Stimulated activated CD4-positive, alpha-beta T cell treated with anti-CD3 and anti-CD28 coated beads, Interleukin-15, amount 100 ng/mL, for 1 hour (primary cell): Measurements from ENCODE around the gene TEX2.
"Not testable (repeated sequence)": the region's sequence is repeated elsewhere in the genome, so short reads cannot be mapped to it uniquely, and the experiment has no call there.

ENCODE experiments used
- DNase-seq, 2 donors: peaks; one replicate each; pipeline ENCODE4 v3.0.0-alpha.2; 2020; ENCODE audit warnings: low read depth in 1 of 2, low spot score in 1 of 2

Gene TEX2

DNA sequence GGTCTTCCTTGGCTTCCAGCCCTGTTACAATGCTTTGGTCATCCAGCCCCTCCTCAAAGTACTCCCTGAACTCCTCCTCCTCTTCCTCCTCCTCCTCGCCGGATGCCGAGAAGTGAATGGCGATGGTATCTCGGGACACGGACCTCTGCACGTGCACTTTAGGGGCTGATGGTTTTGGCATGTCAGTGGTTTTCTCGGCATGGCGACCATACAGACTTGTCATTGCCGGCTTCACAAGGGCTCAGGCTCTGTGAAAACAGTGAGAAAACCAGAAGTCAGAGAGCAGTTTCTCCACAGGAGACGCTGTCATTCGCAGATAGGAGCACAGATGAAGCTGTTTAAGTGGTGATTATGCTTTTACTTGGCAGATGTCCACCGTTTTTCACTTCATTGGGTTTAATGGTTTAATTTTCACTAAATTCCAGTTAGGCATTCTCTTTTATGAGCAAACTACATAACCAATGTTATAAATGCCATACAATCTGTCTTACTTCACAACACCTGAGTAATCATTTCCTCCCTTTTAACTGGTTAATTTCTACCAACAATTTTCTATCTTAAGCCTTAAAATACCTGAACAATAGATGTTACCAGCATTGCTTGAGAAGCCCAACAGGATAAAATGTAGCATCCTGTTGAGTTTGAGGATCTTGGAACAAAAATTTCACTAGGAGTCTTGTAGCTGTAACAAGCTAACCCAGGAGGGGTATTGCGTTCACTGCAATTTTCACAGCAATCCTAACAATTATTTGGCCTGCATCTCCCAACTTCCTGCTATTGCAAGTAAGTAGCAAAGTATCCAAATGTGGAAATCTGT, 48.9 kb downstream of the TEX2 start:
- DNase-seq: no peak

DNA sequence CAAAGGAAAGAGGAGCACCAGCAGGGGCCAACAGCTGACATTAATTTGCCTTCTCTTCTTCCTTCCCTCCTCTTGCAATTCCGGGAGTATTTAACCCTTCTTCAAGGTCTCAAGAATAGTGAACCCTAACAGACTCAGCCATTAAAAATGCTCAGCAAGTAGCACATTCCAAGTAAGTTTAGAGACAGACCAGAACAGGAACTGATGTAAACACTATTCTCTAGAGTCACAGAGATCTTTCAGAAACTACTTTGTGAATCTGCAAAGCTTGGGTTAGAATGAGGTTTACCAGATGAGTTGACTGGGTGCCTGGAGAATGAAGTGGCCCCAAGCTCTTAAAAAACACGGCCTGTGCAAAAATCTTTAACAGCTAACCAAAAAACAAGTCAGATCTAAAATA, 50.9 kb downstream of the TEX2 start:
- DNase-seq: no peak

DNA sequence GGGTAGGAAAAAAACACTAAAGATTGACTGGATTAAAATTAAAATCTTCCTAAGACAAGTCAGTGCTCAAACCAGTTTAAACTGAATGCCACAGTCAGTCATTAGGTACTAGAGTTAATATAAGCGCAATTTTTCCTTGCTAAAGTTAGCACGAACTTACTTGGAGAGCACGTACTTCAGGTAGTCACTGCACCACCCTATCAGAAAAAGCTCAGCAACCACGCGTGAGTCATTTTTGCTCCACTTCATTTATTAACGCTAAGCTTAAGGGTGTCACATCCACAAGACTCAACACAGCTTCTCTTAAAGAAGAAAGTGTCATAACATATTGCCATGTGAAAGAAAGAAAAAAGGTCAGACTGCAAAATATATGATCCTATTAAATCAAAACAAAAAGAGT, 53.1 kb downstream of the TEX2 start:
- DNase-seq: no peak

DNA sequence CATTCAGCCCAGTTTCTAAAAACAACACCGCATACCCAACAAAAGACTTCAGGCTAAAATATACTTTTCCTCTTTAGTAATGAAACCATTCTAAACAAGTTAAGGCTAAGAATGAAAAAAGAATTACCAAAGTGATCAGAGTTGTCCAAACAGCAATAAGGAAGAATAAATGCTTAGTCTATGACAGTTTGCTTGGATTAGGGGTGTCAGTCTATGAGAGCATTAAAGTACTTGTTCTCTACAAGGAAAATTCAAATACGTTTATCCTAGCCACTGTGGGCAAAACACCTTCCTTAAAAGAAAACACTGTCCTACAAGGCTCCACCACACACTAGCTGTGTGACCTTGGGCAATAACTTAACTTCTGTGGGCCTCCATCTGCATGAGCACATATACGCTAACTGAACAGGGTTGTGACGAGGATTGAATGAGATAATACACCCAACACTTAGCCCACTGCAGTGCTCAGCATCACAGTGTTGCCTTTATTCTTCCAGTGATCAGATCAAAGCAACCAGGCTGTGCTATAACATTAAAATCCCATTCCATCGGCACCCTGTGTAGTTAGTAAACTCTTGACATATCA, 53.6 kb downstream of the TEX2 start:
- DNase-seq: no peak

DNA sequence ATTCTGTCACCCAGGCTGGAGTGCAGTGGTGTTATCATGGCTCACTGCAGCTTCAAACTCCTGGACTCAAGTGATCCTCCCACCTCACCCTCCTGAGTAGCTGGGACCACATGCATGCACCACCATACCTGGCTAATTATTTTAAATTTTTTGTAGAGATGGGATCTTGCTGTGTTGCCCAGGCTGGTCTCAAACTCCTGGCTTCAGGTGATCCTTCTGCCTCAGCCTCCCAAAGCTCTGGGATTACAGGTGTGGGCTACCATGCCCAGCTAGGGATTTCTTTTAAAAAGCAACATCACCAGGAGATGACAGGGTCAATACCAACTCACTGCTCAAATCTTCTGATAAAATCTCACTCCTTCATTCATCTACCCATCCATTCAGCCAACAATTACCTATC, 54.4 kb downstream of the TEX2 start:
- not testable (repeated sequence) for DNase-seq

DNA sequence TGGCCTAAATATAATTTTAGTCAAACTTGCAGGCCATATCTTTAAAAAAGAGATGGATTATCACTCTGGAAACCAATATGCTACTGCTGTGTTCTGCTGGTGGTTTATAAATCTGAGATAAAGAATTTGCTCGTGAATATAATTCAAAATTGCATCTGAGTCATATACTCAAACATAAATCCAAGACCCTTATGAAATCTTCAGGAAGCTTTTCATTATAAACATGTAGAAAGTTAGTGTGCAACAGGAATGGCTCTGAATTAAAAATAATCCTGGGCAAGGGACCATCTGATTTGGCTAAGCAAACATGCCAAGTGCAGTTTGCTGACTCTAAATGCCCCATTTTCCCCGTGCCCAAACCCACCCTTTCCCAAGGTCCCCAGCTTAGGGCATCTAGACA, 57.3 kb downstream of the TEX2 start:
- DNase-seq: no peak

DNA sequence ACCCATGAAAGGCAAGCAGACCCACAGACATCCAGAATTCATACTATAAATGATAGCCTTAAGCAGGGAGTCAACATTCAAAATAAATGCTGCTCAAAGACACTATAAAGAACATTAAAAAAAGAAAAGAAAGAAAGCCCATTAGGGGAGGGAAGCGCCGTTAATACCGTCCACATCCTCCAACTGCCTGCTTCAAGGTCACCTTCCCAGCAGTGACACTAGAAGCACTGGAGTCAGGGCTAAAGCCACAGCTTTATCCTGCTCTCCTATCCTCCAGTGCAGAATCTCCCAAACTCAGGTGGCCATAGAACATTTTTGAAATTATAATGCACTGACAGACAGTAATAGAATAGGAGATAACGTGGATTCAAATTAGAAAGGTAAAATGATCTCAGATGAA, 59.4 kb downstream of the TEX2 start:
- DNase-seq: no peak

DNA sequence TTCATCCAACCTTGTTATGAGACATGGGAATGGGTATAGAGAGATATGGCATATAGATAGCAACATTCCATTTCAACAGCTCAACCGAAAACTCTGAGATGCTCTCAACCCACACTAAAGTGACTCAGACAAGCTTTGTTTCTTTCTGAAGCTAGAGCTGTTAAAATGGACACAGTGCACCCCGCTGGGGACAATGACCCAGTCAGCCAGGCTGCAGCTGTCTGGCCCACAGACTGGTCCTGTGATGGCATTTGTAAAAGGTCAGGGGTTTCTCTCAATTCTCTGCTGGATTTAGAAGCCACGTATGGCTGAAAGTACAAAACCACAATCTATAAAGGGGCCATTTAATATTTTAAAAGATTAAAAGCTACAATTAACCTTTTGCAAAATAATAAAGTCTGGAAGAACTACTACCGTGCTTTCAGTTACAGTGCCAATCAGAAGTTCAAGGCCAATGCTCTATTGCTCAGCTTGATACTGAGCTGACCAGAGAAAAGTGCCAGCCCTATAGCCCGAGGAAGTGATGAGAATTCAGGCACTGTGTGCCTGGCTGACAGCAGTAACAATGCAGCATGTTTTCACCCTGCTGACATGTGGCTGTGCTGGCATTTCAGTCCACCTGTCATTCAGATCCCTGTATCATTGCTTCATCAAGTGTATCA, 60.2 kb downstream of the TEX2 start:
- no peak for DNase-seq

DNA sequence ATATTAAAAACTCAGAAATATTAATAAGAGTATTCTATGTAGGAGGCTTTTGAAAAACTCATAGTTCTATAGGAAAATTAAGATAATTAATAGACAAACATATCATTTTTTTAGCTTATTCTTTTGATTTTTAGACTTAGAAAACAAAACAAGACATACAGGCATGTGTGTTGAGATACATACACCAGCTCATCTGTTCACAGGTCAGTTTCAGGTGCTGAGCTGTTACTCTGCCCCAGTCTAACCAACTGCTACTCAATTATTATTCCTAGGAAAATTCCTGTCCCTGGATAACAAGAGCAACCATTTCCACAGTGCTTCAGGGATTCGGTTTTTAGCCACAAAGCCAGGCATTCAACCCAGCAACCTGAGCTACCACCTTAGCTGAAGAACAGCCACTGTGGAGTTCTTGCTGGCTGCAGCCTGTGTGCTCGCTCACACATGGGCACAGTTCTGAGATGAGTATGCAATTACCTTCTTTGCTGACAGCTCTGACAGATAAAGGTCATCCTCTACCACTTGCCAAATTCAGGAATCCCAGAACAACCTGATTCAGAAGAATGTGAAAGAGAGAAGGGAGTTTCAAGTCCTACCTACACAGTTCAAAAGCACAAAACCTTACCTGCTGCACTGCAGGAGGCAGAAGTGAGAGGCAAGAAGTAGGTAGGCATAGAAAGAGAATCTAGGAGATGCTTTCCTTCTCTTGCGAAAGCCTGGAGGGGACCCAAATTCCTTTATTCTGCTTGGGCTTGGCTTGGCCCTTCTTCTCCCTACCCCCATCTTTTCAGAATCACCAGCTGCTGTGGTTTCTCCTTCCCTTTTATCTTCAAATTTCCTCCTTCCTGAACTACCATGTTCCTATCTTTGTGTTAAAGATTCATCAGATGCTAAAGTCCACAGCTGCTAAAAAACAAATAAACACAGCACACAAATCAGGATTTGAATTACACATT, 62.7 kb downstream of the TEX2 start:
- no peak for DNase-seq

DNA sequence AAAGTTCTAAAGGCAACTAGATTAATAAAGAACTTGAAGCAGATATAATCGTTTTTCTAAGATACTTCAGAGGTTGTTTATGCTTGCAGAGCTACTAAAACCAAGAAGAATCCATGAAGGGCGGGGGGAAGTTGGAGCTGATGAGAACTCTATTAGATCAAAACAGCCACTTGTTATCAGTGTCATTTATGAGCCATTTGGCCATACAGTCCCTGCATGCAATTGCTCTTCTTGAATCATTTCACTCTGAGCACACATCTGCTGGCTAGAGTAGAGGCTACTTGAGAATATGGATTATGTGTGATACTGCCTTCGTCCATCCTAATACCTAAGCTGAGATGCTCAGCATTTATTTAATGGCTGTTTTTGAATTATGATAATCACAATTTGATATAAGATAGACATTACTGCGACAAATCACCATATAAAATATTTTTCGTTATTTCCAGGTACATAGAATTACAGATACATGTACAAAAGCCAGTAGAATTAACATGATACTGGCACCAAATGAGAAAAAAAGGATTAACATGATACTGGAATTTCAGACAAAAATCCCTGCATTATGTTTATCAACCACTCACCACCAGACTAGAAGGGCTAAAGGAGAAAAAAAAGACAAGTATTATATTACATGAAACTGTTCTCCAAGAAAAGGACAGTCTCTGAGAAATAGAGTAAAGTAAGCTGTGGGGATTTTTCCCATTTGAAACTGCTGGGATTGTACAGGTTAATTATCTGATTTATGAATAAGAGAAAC, 64.5 kb downstream of the TEX2 start:
- DNase-seq: no peak

DNA sequence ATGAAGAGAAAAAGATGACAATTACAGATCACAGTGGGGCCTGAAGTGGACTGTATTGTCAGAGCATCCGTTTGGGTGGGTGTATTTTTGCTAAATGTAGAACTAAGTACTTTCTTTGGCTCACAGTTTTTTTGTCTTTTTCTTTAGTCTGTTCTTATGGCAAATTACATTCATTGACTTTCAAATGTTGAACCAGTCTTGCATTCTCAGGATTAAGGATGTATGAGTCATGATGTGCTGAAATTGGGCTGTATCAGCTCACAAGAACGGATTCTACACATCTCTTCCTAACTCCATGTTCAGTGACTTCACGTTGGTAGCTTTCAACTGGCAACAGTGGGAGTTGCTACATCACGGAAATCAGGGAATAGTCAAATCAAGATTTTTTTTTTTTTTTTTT, 66.5 kb downstream of the TEX2 start:
- DNase-seq: no peak

DNA sequence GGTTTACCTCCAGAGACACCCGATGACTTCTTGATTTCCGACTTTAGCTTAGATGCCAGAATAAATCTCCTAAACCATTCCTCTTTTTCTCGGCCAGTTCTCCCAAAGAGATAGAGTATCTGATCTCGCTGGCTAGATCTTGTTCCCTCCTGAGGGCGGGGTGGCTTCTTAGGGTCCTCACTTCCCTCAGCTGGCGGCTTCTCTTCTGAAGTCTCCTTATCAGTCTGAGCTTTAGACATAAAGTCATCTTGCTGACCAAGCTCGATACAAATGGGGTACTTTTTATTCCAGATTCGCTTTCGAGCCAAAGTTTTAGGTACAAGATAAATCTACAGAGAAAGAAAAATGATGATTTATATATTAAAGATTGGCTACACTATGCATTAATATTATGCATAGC, 69.5 kb downstream of the TEX2 start:
- no peak for DNase-seq

DNA sequence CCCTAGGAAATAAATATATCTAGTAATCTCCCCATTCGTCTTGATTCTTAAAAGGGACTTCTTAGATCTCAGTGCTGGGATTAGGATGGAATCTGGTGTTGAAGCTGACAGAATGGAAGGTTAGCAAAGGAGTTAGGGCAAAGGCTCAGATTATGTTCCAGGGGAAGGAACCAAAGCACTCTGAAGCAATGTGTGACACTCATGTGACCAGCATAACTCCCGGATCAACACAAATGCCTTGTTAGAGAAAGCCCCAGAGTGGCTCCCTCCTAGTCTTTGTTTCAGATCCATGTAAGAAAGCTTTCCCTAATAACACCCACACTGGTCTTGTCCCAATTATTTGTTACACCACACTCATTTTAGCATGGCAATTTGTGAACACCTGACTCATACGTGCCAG, 70.5 kb downstream of the TEX2 start:
- DNase-seq: no peak

DNA sequence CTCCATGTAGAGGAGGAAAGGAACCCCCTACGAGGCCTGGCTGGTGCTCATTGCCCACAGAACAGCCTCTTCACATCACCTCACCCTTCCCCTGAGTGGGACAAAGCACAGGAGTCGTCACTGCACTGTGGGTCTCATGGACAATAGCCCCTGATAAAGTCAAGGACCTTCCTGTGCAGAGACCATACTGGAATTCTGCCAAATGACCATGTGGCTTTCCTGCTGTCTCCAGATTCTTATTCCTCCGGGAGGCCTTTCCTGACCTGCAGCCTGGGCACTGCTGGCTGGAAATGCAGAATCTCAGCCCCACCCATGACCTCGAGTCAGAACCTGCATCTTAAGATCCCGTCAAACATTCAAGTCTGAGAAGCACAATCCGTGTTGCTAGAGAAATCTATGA, 72.6 kb downstream of the TEX2 start:
- DNase-seq: no peak

DNA sequence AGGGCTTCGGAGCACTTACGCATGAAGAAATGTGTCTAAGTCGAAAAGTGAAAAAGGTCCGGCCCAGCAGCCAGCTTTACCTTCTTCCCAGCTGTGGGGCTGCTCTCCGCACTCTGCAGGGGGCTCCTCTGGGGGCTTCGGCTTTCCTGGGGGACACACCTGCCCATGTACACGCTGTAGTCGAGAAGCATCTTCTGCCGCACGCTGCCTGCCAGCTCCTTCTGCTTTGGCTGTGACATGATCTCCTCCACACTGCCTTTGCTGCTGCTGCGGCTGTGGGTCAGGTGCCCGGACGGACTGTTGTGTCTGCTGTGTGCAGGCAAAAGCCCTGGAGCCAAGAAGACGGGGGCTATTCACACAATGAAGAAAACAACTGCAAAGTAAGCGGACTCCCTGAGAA, 75.0 kb downstream of the TEX2 start:
- no peak for DNase-seq

DNA sequence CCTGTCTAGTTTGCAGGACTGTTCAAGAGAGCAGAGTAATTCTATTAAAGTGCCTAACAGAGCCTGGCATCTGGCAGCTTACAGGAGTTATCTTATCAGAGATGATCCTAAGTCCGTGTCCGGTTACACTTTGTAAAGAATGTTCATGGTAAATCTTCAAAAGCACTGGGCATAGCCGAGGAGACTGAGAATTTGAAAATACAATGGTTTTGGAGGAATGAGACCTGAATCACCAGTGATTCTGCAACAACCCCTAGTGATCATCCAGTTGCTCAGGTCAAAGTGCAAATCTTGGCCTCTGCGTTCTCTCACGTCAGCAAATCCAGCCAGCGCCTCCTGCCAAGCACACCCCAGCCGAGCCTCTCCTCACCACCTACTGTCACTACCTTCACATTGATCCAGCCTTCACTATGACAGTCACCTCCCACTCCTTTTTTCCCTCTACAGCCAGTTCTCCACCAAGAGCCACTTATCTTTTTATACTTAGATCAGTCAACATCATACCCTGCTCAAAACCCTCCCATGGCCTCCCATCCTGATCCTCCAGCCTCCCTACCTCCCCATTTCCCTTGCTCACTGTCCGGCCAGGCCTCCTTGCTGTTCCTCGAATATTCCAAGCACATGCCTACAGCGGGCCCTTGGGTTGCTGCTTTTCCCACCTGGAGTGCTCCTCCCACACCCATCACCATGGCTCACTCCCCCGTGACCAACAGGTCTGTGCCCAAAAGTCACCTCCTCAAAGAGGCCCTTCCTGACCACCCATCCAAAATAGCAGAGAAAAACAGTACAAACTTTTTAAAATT, 75.8 kb downstream of the TEX2 start:
- DNase-seq: no peak

DNA sequence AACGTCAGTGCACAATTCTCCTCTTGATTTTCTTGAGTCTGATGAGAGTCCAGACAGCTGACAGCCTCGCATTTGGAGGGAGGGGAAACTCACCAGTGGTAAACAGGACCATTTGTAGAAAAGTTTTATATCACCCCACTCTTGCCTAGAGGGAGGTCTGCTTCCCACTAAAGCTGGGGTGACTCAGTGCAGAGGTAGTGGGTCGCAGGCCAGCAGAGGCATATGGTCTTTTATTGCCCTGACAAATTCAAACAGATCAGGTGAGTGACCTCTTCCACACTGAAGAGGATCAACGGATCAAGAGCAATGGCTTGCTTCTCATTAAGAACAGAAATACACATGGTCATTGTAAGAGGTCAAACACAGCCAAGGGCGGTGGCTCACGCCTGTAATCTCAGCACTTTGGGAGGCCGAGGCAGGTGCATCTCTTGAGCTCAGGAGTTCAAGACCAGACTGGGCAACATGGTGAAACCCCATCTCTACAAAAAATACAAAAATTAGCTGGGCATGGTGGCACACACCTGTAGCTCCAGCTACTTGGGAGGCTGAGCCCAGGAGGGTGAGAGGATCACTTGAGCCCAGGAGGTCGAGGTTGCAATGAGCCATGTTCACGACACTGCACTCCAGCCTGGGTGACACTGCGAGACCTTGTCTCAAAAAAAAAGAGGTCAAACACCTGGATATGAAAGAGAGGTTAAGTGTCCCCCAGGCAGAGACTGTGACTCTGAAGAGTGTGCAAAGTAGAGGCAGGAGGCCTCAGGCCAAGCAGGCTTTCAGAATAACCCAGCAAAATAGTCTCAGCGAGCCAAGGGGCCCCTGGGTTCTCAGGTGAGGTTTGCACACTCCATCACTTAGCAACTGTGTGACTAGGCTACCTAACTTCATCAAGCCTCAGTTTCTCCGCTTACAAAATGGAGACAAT, 76.6 kb downstream of the TEX2 start:
- no peak for DNase-seq

DNA sequence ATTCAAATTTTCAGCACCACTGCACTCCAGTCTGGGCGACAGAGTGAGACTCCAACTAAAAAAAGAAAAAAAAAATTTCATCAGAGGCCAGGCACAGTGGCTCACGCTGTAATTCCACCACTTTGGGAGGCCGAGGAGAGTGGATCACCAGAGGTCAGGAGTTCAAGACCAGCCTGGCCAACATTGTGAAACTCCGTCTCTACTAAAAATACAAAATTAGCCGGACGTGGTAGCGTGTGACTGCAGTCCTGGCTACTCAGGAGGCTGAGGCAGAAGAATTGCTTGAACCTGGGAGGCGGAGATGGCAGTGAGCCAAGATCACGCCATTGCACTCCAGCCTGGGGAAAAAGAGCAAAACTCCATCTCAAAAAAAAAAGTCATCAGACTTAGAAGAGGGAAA, 77.5 kb downstream of the TEX2 start:
- not testable (repeated sequence) for DNase-seq

DNA sequence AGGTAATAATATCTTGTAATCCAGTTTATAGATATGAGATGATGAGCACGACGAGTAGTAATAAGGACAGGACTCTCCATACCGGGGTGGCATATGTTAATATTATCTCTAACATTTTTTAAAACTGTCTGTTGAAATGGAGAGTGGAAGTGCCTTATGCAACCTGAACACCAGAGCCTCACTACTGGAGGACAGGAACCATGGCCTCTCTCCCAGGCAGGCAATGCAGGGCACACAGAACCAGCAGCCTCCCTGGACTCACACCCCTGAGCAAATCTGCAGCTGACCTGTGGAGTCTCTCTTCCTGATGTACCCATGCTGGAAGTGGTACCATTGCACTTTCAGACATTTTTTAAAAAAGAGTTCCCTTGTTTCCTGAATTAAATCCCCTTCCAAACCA, 78.0 kb downstream of the TEX2 start:
- DNase-seq: no peak
